Suprapubic skin (tissue), 4 donors: ENCODE measurements around the gene EDDM3A.

ENCODE experiments used
- CTCF ChIP-seq, 2 donors: fragments of 200-600 bp in 1 of 2; fragments of 450-650 bp in 1 of 2; sonication (generic) in 1 of 2; IDR thresholded peaks; one replicate each; pipeline ENCODE4 v1.5.1; 2016 to 2019; ENCODE audit warnings: antibody characterized with exemption in 2 of 2, mild to moderate bottlenecking in 1 of 2, moderate library complexity in 1 of 2
- EP300 ChIP-seq: sonication (generic); formaldehyde crosslinking; IDR thresholded peaks from one replicate; pipeline ENCODE4 v1.6.1; 2017; ENCODE audit warnings: antibody characterized with exemption
- POLR2AphosphoS5 ChIP-seq, 3 donors: sonication (generic); formaldehyde crosslinking; IDR thresholded peaks; one replicate each; pipeline ENCODE4 v1.6.1; 2017; ENCODE audit warnings: antibody characterized with exemption in 3 of 3

- no peak for TF ChIP-seq CTCF (IDR thresholded peaks at IDR 0.05)
- TF ChIP-seq EP300 = no peak
- TF ChIP-seq POLR2AphosphoS5 (IDR thresholded peaks at IDR 0.05) = no peak
Observed at GRCh38 chr14:20782280-20782890, 36.7 kb downstream of the EDDM3A start.
